Ovary (tissue), 3 donors: ENCODE measurements around the gene TBX3.

ENCODE experiments used
- EP300 ChIP-seq: sonication (generic); formaldehyde crosslinking; IDR thresholded peaks from one replicate; pipeline ENCODE4 v1.6.1; 2017; ENCODE audit warnings: antibody characterized with exemption
- TF ChIP-seq, protein P1 (sequence below), 3 donors: fragments of 450-650 bp in 2 of 3; fragments of 200-600 bp in 1 of 3; IDR thresholded peaks; one replicate each; pipeline versions ENCODE4 v1.5.1 to v1.8.0; 2016 to 2022; ENCODE audit warnings: antibody characterized with exemption in 3 of 3, mild to moderate bottlenecking in 1 of 3
- donor health status: DM: no; HTN: no; CAD: no.

DNA sequence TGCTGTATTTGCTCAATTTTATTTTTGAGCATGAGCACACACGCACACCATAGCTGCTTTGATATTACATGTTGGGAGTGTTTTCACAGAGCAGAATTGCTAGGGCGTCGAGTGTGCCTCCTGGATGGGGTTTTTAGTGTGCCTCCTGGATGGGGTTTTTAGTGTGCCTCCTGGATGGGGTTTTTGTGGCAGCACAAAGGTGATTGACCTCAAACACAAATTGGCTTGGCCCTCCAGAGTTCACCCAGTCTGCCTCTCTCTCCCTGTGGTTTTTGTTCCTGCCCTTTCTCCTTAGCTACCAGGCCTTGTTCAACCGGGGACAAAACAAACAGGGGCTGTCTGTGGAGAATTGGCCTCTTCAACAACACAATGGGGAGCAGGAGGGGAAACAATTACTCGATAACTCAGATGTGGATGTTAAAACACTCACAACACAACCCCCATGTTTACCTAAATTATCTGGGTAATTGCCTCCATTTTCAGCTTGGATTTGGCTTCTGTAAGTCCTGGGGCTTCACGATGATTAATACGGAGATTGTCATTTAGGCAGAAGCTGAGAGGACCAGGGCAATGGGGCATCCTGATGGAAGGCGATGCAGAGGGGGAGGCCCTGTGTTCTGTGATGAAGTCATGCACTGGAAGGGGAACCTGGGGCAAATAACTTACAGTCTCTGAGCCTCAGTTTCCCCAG is 26.9 kb downstream of the TBX3 start:
- TF ChIP-seq, protein P1, sequence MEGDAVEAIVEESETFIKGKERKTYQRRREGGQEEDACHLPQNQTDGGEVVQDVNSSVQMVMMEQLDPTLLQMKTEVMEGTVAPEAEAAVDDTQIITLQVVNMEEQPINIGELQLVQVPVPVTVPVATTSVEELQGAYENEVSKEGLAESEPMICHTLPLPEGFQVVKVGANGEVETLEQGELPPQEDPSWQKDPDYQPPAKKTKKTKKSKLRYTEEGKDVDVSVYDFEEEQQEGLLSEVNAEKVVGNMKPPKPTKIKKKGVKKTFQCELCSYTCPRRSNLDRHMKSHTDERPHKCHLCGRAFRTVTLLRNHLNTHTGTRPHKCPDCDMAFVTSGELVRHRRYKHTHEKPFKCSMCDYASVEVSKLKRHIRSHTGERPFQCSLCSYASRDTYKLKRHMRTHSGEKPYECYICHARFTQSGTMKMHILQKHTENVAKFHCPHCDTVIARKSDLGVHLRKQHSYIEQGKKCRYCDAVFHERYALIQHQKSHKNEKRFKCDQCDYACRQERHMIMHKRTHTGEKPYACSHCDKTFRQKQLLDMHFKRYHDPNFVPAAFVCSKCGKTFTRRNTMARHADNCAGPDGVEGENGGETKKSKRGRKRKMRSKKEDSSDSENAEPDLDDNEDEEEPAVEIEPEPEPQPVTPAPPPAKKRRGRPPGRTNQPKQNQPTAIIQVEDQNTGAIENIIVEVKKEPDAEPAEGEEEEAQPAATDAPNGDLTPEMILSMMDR (IDR thresholded peaks at IDR 0.05): no peak
- TF ChIP-seq EP300: no peak
